Neutrophil (primary cell): ENCODE results near the gene MYOM1.

Experiments
- H3K27ac ChIP-seq: fragments of 200-600 bp; sonication (generic); 2 replicates; pipeline ENCODE4 v1.5.1; 2016; ENCODE audit warnings: mild to moderate bottlenecking, moderate library complexity
- H3K27me3 ChIP-seq: fragments of 200-600 bp; sonication (generic); 2 replicates; pipeline ENCODE4 v1.6.0; 2016; ENCODE audit warnings: mild to moderate bottlenecking
- H3K36me3 ChIP-seq: fragments of 200-600 bp; sonication (generic); 2 replicates; pipeline ENCODE4 v1.5.1; 2017
- H3K4me1 ChIP-seq, 2 experiments: fragments of 200-600 bp in 1 of 2; sonication (generic) in 1 of 2; 1 replicate in 1 of 2; 2 replicates in 1 of 2; pipeline versions ENCODE4 v1.5.1 to v1.6.1; 2013 to 2016; ENCODE audit warnings: low read depth in 1 of 2, low read length in 1 of 2, mild to moderate bottlenecking in 1 of 2, moderate library complexity in 1 of 2; ENCODE audit not compliant: control insufficient read depth in 1 of 2, insufficient read depth in 1 of 2
- H3K4me3 ChIP-seq, 2 experiments: fragments of 200-600 bp in 1 of 2; sonication (generic) in 1 of 2; 1 replicate in 1 of 2; 2 replicates in 1 of 2; pipeline ENCODE4 v1.5.1; 2013 to 2016; ENCODE audit warnings: low read depth in 1 of 2, low read length in 1 of 2, mild to moderate bottlenecking in 1 of 2, moderate library complexity in 1 of 2
- H3K9me3 ChIP-seq: fragments of 200-600 bp; sonication (generic); 2 replicates; pipeline ENCODE4 v1.5.1; 2016
- CTCF ChIP-seq: fragments of 200-600 bp; sonication (generic); IDR thresholded peaks from 2 replicates; pipeline ENCODE4 v1.5.1; 2016; ENCODE audit warnings: antibody characterized with exemption

Gene MYOM1

GRCh38 chr18:3130344-3130743 is 89.4 kb downstream of the MYOM1 start:
- no peaks in the 10 kb centered on the region for H3K36me3 ChIP-seq
- no peak for TF ChIP-seq CTCF
- peaks cover 0 to 3% of the 10 kb centered on the region in 2 experiments for H3K4me1 ChIP-seq
- no peaks in the 10 kb centered on the region for H3K9me3 ChIP-seq
- no peaks in the 10 kb centered on the region for H3K27me3 ChIP-seq
- H3K4me3 ChIP-seq: no peak overlapping the region
- no peak overlapping the region for H3K27ac ChIP-seq

GRCh38 chr18:3129053-3129864 is 90.5 kb downstream of the MYOM1 start:
- H3K27me3 ChIP-seq: no peaks in the 10 kb centered on the region
- no peaks in the 10 kb centered on the region for H3K9me3 ChIP-seq
- TF ChIP-seq CTCF: peak; percentile 63
- no peak overlapping the region for H3K4me3 ChIP-seq
- peaks cover 0 to 3% of the 10 kb centered on the region in 2 experiments for H3K4me1 ChIP-seq
- no peaks in the 10 kb centered on the region for H3K36me3 ChIP-seq
- H3K27ac ChIP-seq: no peak overlapping the region

- no peak for TF ChIP-seq CTCF
- H3K4me1 ChIP-seq: peaks cover 0 to 3% of the 10 kb centered on the region in 2 experiments
- H3K36me3 ChIP-seq: no peaks in the 10 kb centered on the region
- no peaks in the 10 kb centered on the region for H3K9me3 ChIP-seq
- H3K27ac ChIP-seq: no peak overlapping the region
- H3K27me3 ChIP-seq: no peaks in the 10 kb centered on the region
- no peak overlapping the region for H3K4me3 ChIP-seq
Observed at GRCh38 chr18:3126457-3127097, 93.2 kb downstream of the MYOM1 start.

GRCh38 chr18:3124822-3125221 is 94.9 kb downstream of the MYOM1 start:
- H3K27me3 ChIP-seq: no peaks in the 10 kb centered on the region
- peaks cover 9 to 10% of the 10 kb centered on the region in 2 experiments for H3K4me1 ChIP-seq
- H3K27ac ChIP-seq: no peak overlapping the region
- no peaks in the 10 kb centered on the region for H3K9me3 ChIP-seq
- no peaks in the 10 kb centered on the region for H3K36me3 ChIP-seq
- TF ChIP-seq CTCF: no peak
- H3K4me3 ChIP-seq: no peak overlapping the region

- H3K27me3 ChIP-seq: no peaks in the 10 kb centered on the region
- H3K27ac ChIP-seq: no peak overlapping the region
- no peak overlapping the region for H3K4me3 ChIP-seq
- H3K36me3 ChIP-seq: no peaks in the 10 kb centered on the region
- peaks cover 9 to 10% of the 10 kb centered on the region in 2 experiments for H3K4me1 ChIP-seq
- no peak for TF ChIP-seq CTCF
- H3K9me3 ChIP-seq: no peaks in the 10 kb centered on the region
Observed at GRCh38 chr18:3122851-3123250, 96.9 kb downstream of the MYOM1 start.
